Rectal smooth muscle tissue (tissue), 1 donor: ENCODE measurements around the gene AP4E1.

Experiments used
- H3K27ac ChIP-seq: one replicate; pipeline ENCODE4 v1.7.0; 2013; ENCODE audit warnings: low read depth, low read length, inconsistent platforms
- H3K27me3 ChIP-seq: one replicate; pipeline ENCODE4 v1.7.0; 2013; ENCODE audit warnings: low read length; ENCODE audit not compliant: control insufficient read depth, insufficient read depth
- H3K36me3 ChIP-seq: one replicate; pipeline ENCODE4 v1.7.0; 2013; ENCODE audit warnings: low read length; ENCODE audit not compliant: control insufficient read depth, insufficient read depth
- H3K4me1 ChIP-seq: one replicate; pipeline ENCODE4 v1.7.0; 2013; ENCODE audit warnings: low read length; ENCODE audit not compliant: control insufficient read depth, insufficient read depth
- H3K4me3 ChIP-seq: one replicate; pipeline ENCODE4 v1.7.0; 2013; ENCODE audit warnings: low read length
- H3K9ac ChIP-seq: one replicate; pipeline ENCODE4 v1.7.0; 2013; ENCODE audit warnings: low read length

The AP4E1 gene

DNA sequence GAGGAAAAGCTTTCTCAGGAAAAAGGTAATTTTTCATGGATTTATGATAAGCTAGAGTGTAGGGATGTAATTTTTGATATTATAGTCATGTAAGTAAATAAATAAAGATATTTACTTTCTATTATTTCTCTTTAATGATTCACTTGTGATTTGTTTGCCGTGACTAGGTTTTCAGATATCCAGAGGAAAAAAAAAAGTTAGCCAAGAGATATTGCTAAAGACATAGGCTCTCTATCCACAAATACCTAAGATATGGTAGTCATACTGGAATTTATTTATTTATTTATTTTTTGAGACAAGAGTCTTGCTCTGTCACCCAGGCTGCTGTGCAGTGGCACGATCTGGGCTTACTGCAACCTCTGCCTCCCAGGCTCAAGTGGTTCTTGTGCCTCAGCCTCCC lies 59.9 kb downstream of the AP4E1 start:
- Histone ChIP-seq H3K4me1 (no peaks in the 10 kb centered on the region), H3K27me3 (no peaks in the 10 kb centered on the region), H3K36me3 (peaks cover 2% of the 10 kb centered on the region), H3K4me3 (no peak overlapping the region), H3K27ac (no peak overlapping the region), H3K9ac (no peak overlapping the region)

DNA sequence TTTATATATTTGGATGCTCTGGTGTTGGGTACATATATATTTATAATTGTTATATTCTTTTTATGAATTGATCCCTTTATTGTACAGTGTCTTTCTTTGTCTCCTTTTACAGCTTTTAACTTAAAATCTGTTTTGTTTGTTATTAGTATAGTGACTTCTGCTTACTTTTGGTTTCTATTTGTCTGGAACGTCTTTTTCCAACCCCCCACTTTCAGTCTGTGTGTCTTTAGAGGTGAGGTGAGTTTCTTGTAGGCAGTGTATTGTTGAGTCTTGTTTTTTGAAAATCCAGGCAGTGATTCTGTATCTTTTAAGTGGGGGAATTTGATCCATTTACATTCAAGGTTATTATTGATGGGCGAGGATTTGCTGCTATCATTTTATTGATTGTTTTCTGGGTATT lies 62.0 kb downstream of the AP4E1 start:
- Histone ChIP-seq H3K27ac (no peak overlapping the region), H3K4me1 (no peaks in the 10 kb centered on the region), H3K27me3 (no peaks in the 10 kb centered on the region), H3K9ac (no peak overlapping the region), H3K36me3 (peaks cover 2% of the 10 kb centered on the region), H3K4me3 (no peak overlapping the region)

DNA sequence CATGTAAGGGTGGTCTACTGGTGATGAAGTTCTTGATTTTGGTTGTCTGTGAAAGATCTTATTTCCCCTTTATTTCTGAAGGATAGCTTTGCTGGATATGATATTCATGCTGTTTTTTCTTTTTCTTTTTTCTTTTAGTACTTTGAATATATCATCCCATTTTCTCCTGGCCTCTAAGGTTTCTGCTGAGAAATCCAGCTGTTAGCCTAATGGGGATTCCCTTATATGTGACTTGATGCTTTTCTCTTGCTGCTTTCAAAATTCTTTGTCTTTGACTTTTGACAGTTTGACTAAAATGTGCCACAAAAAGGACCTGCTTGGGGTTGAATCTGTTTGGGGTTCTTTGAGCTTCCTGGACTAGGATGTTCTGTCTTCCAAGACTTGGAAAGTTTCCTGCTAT lies 62.6 kb downstream of the AP4E1 start:
- no peaks in the 10 kb centered on the region for H3K4me1 ChIP-seq
- H3K36me3 ChIP-seq = peaks cover 2% of the 10 kb centered on the region
- no peak overlapping the region for H3K27ac ChIP-seq
- no peak overlapping the region for H3K4me3 ChIP-seq
- H3K9ac ChIP-seq = no peak overlapping the region
- H3K27me3 ChIP-seq = no peaks in the 10 kb centered on the region

DNA sequence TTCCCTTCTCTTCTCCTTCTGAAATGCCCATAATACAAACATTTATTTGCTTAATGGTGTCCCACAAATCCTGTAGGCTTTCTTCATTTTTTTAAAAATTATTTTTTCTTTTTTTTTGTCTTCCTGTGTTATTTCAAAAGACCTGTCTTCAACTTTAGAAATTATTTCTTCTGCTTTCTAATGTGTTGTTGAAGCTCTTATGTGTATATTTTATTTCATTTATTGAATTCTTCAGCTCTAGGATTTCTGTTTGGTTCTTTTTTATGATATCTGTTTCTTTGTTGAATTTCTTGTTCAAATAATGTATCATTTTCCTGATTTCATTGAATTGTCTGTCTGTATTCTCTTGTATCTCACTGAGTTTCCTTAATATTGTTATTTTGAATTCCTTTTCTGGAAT lies 63.1 kb downstream of the AP4E1 start:
- Histone ChIP-seq H3K9ac (no peak overlapping the region), H3K36me3 (peaks cover 2% of the 10 kb centered on the region)

DNA sequence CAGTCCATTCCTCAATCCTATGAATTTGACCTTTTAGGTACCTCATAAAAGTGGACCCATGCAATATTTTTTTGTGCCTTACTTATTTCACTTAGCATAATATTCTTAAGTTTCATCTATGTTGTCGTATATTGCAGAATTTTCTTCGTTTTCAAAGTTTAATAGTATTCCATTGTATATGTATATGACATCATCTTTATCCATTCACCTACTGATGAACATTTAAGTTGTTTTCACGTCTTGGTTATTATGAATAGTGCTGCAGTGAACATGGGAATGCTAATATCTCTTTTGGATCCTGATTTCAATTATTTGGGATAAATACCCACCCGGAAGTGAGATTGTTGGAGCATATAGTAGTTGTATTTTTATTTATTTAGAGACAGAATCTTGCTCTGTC lies 65.1 kb downstream of the AP4E1 start:
- Histone ChIP-seq H3K4me3 (no peak overlapping the region), H3K36me3 (peaks cover 2% of the 10 kb centered on the region), H3K9ac (no peak overlapping the region), H3K4me1 (no peaks in the 10 kb centered on the region), H3K27ac (no peak overlapping the region), H3K27me3 (no peaks in the 10 kb centered on the region)

More for the DNA sequence above, 63.1 kb downstream of the AP4E1 start:
- Histone ChIP-seq H3K27me3 (no peaks in the 10 kb centered on the region), H3K27ac (no peak overlapping the region), H3K4me1 (no peaks in the 10 kb centered on the region), H3K4me3 (no peak overlapping the region)

DNA sequence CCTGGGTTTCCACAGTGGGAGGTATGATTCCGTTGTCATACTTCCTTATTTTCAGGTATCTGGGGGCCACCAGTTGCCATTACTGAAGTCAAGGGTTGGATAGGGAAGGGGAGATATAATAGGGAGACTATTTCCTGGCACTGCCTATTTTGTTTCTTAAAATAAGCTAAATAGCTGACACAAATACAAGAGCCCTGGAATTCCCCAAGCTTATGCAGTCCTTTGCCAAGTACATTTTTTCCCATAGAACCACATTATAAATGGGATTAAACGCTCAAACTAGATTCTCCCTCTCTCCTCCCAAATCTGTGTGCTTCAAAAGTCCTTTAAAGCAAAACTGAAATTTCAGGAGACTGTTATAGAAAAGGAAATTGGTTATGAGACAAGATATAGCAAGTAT lies 68.7 kb downstream of the AP4E1 start:
- Histone ChIP-seq H3K4me3 (no peak overlapping the region), H3K36me3 (no peaks in the 10 kb centered on the region), H3K27ac (no peak overlapping the region), H3K4me1 (no peaks in the 10 kb centered on the region), H3K9ac (no peak overlapping the region), H3K27me3 (no peaks in the 10 kb centered on the region)

DNA sequence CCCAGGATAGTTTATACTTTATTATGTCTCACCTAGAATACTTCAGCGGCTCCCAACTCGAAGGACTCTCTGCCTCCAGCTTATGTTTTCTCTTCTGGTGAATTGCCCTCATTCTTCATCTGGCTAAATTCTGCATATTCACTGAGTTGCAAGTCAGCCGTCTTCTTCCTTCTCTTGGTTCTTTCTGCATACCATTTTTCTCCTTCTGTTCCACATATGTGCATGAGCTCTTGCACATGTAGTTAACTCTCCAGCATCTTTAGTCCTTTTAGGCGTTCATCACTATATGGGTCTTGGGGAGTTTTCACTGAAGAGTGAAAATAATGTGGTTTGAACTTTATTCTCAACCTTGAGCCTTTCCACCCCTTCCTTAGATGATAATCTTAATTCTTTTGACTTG lies 70.1 kb downstream of the AP4E1 start:
- Histone ChIP-seq H3K27ac (no peak overlapping the region), H3K36me3 (no peaks in the 10 kb centered on the region), H3K27me3 (no peaks in the 10 kb centered on the region), H3K4me3 (no peak overlapping the region), H3K9ac (no peak overlapping the region), H3K4me1 (no peaks in the 10 kb centered on the region)

DNA sequence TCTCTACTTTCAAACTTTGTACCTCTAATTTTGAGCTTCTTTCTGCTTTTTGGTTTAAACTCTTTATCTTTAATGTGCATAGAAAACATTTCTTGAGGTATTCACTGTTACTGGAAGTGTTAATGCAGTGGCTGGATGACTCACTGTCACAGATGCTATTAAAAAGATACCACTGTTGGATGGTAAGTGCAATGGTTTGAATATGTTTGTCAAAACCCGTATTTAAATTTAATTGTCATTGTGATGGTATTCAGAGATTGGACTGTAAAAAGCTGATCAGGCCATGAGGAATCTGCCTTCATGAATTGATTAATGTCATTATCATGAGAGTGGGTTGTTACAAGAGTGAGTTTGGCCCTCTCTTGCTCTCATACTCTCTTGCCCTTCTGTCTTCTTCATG lies 70.6 kb downstream of the AP4E1 start:
- H3K36me3 ChIP-seq = no peaks in the 10 kb centered on the region

DNA sequence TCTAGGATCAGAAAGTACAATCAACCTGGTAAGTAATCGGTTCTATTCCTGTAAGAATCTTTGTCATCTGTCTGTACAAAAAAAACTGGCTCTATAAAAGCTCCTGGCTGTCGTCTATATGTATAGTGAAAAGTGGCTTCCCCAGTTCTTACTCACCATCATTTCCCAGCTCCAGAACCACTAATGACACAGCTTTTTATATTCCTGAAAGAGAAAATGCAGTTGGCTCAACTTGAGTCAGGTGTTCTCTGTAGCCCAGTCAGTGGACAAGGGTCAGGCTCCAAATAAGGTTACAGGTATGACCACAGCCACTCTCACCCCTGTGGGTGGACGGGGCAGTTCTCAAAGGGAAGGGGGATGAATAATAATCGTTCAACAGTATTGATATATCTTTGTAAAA lies 85.1 kb downstream of the AP4E1 start:
- Histone ChIP-seq H3K27me3 (no peaks in the 10 kb centered on the region), H3K4me3 (no peak overlapping the region), H3K27ac (no peak overlapping the region), H3K36me3 (no peaks in the 10 kb centered on the region), H3K4me1 (no peaks in the 10 kb centered on the region), H3K9ac (no peak overlapping the region)

More for the DNA sequence above, 70.6 kb downstream of the AP4E1 start:
- Histone ChIP-seq H3K27me3 (no peaks in the 10 kb centered on the region), H3K9ac (no peak overlapping the region), H3K4me1 (no peaks in the 10 kb centered on the region), H3K4me3 (no peak overlapping the region), H3K27ac (no peak overlapping the region)

DNA sequence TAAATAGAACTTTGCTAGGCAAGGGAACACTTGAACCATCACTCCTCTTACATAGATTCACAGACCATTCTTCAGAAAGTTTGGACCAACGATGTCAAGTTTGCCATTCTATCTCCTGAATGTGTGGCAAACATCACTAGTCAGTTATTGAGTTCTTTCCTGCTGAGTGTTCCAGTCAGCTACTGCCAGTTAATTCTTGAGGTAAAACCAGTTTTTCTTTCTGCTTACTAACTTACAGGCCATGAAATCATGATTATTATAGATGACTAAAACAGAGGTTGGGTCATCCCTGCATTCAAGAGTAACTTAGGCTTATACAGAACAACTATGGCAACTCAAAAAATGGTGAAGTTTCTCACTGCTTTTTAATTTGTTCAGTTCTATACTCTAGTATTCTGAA lies 88.2 kb downstream of the AP4E1 start:
- Histone ChIP-seq H3K4me1 (no peaks in the 10 kb centered on the region), H3K27ac (no peak overlapping the region), H3K27me3 (no peaks in the 10 kb centered on the region), H3K36me3 (no peaks in the 10 kb centered on the region), H3K9ac (no peak overlapping the region), H3K4me3 (no peak overlapping the region)

DNA sequence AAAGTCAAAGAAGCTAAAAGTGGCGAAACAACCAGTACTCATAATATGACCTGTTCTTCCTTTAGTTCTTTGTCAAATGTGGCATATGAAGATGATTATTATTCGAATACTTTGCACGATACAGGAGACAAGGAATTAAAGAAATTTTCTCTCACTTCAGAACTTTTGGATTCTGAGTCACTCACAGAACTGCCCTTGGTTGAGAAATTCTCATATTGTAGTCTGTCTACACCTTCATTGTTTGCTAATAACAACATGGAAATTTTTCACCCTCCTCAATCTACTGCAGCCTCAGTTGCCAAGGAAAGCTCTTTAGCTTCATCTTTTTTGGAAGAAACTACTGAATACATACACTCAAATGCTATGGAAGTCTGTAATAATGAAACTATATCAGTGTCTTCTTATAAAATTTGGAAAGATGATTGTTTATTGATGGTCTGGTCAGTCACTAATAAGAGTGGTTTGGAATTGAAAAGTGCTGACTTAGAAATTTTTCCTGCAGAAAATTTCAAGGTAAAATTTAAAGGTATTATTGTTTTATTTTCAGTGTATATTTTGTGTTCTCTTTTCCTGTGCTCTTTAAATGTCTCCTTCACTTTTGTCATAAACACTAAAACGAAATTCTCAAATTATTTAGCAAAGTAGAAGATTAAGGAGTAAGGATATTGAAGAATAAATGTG lies 89.0 kb downstream of the AP4E1 start:
- H3K27me3 ChIP-seq = no peaks in the 10 kb centered on the region

DNA sequence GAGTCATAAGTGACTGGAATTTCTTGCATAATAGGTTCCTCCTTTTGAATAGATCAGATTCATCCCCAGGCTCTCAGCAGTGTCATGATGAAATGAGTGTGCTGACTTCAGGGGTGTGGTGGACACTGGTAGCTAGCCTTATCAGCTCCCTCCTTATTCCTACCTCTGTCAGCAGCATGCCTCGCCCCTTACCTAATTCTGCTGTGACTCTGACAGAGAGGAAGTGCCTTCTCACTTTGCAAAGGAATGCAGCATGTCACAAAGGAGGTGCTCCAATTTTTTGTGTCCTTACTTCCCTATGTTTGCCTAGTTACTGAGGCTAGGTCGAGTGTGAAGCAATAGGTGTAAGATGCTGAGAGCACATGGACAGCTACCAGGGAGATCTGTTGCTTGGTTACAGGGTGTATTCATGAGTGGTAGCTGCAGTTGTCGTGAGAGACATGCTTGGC lies 95.6 kb downstream of the AP4E1 start:
- H3K4me1 ChIP-seq = no peaks in the 10 kb centered on the region
- no peaks in the 10 kb centered on the region for H3K27me3 ChIP-seq
- H3K9ac ChIP-seq = no peak overlapping the region
- H3K27ac ChIP-seq = no peak overlapping the region
- H3K36me3 ChIP-seq = no peaks in the 10 kb centered on the region
- H3K4me3 ChIP-seq = no peak overlapping the region

More for the DNA sequence above, 89.0 kb downstream of the AP4E1 start:
- no peaks in the 10 kb centered on the region for H3K4me1 ChIP-seq
- no peak overlapping the region for H3K4me3 ChIP-seq
- H3K27ac ChIP-seq = no peak overlapping the region
- H3K36me3 ChIP-seq = no peaks in the 10 kb centered on the region
- no peak overlapping the region for H3K9ac ChIP-seq

DNA sequence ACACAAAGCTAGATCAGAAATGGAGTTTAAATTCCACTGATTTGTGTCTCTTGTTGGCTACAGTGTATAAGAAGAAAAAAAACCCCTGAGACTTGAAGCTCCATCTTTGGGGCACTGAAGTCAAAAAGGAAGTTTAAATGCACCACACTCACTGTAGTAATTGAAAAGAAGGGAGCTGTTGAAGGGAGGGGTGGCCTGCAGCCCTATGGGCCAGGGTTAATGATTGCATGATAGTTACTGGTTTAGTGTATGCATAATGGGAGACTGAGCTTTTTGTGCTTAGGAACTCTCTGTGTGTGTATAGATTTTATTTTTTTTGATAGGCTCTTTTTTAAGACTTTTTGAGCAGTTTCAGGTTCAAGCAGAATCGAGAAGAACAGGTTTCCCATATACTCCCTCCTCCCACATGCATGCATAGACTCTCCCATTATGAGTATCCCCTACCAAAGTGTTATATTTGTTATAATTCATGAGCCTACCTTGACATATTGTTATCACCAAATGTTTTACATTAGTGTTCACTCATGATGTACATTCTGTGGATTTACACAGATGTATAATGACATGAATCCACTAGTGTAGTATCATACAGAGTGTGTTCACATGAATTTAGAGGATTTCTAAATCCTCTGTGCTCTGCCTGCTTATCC lies 98.0 kb downstream of the AP4E1 start:
- Histone ChIP-seq H3K4me1 (no peaks in the 10 kb centered on the region), H3K9ac (no peak overlapping the region), H3K27me3 (no peaks in the 10 kb centered on the region), H3K27ac (no peak overlapping the region), H3K4me3 (no peak overlapping the region), H3K36me3 (no peaks in the 10 kb centered on the region)
